GM21786 (cell line): Measurements from ENCODE around the gene OPCML.

Experiments
- ATAC-seq: cut with Tn5 transposase; IDR thresholded peaks from one replicate; pipeline ENCODE4 v1.9.1; 2021; ENCODE audit not compliant: unreplicated experiment

OPCML gene

GRCh38 chr11:132831272-132831671 lies 701.0 kb downstream of the OPCML start:
- no peak for ATAC-seq

- no peak for ATAC-seq
These were observed 707.7 kb downstream of the OPCML start for GRCh38 chr11:132824642-132825041.

GRCh38 chr11:132822276-132822675 lies 710.0 kb downstream of the OPCML start:
- no peak for ATAC-seq

- ATAC-seq, result no peak
These were observed 710.8 kb downstream of the OPCML start for GRCh38 chr11:132821499-132821898.

GRCh38 chr11:132821014-132821413 lies 711.3 kb downstream of the OPCML start:
- no peak for ATAC-seq

- no peak for ATAC-seq
These were observed 713.4 kb downstream of the OPCML start for GRCh38 chr11:132818951-132819350.

- no peak for ATAC-seq
These were observed 714.9 kb downstream of the OPCML start for GRCh38 chr11:132817387-132817786.

GRCh38 chr11:132814410-132814809 lies 717.9 kb downstream of the OPCML start:
- no peak for ATAC-seq

- no peak for ATAC-seq
These were observed 720.7 kb downstream of the OPCML start for GRCh38 chr11:132811649-132812048.

- no peak for ATAC-seq
These were observed 723.2 kb downstream of the OPCML start for GRCh38 chr11:132809070-132809469.

GRCh38 chr11:132804258-132804657 lies 728.0 kb downstream of the OPCML start:
- no peak for ATAC-seq

GRCh38 chr11:132803436-132803835 lies 728.9 kb downstream of the OPCML start:
- no peak for ATAC-seq

- no peak for ATAC-seq
These were observed 729.4 kb downstream of the OPCML start for GRCh38 chr11:132802947-132803346.

- ATAC-seq, result no peak
These were observed 738.5 kb downstream of the OPCML start for GRCh38 chr11:132793831-132794230.

GRCh38 chr11:132792341-132793140 lies 739.8 kb downstream of the OPCML start:
- no peak for ATAC-seq

GRCh38 chr11:132790971-132791370 lies 741.3 kb downstream of the OPCML start:
- ATAC-seq, result no peak

- ATAC-seq, result no peak
These were observed 741.8 kb downstream of the OPCML start for GRCh38 chr11:132790466-132790865.

GRCh38 chr11:132788816-132789325 lies 743.4 kb downstream of the OPCML start:
- ATAC-seq, result no peak

GRCh38 chr11:132785878-132786277 lies 746.4 kb downstream of the OPCML start:
- no peak for ATAC-seq

- no peak for ATAC-seq
These were observed 747.9 kb downstream of the OPCML start for GRCh38 chr11:132784441-132784840.

GRCh38 chr11:132782102-132782501 lies 750.2 kb downstream of the OPCML start:
- ATAC-seq, result no peak

GRCh38 chr11:132780046-132780445 lies 752.3 kb downstream of the OPCML start:
- ATAC-seq, result no peak

GRCh38 chr11:132779497-132779896 lies 752.8 kb downstream of the OPCML start:
- no peak for ATAC-seq
